Psoas muscle (tissue), 8 donors: ENCODE results near the gene AFF3. TPM values are rescaled to one million over a fixed set of nuclear protein-coding genes. Genes with fewer than 3 reads are reported as not detected.

ENCODE experiments used
- ATAC-seq, 4 donors: fragments of 200-7000 bp; cut with Tn5 transposase; one replicate each; pipeline ENCODE4 v1.9.1; 2020; ENCODE audit warnings: moderate library complexity in 3 of 4, mild to moderate bottlenecking in 2 of 4
- DNase-seq, 2 donors: peaks; one replicate each; pipeline ENCODE4 v3.0.0-alpha.2; 2020
- H3K27ac ChIP-seq: fragments of 200-600 bp; one replicate; pipeline ENCODE4 v1.8.0; 2022
- H3K27me3 ChIP-seq, 3 donors: fragments of 200-600 bp in 1 of 3; one replicate each; pipeline versions ENCODE4 v1.6.1 to v1.8.0; 2013 to 2022; ENCODE audit warnings: low read length in 2 of 3, mild to moderate bottlenecking in 2 of 3, moderate library complexity in 1 of 3; ENCODE audit not compliant: insufficient read depth in 3 of 3
- H3K36me3 ChIP-seq, 2 donors: fragments of 200-600 bp in 1 of 2; one replicate each; pipeline versions ENCODE4 v1.6.1 to v1.8.0; 2013 to 2022; ENCODE audit warnings: low read depth in 1 of 2, mild to moderate bottlenecking in 1 of 2, moderate library complexity in 1 of 2; ENCODE audit not compliant: insufficient read depth in 1 of 2
- H3K4me1 ChIP-seq: fragments of 200-600 bp; one replicate; pipeline ENCODE4 v1.8.0; 2022
- H3K4me3 ChIP-seq: fragments of 200-600 bp; one replicate; pipeline ENCODE4 v1.8.0; 2022; ENCODE audit warnings: mild to moderate bottlenecking
- H3K9me3 ChIP-seq: fragments of 200-600 bp; one replicate; pipeline ENCODE4 v1.8.0; 2022
- CTCF ChIP-seq: fragments of 200-600 bp; IDR thresholded peaks from one replicate; pipeline ENCODE4 v1.8.0; 2022; ENCODE audit warnings: antibody characterized with exemption
- WGBS, 3 donors: extraction: QIAGEN DNeasy Blood & Tissue Kit; methylation state at CpG; one replicate each; pipeline versions ENCODE4 v1.1.6 to v1.1.7; 2013; 5-methylcytosine and 5-hydroxymethylcytosine counted together
- intact Hi-C, 2 donors: fragments of 100-400 bp; cut with DNase I; formaldehyde crosslinking; loops; one replicate each; pipeline versions ENCODE4 v1.11.0 to v1.14.2; 2022
- polyA plus RNA-seq, 3 donors: library from polyadenylated mRNA; stranded (reverse); fragments of 200-250 nt; gene quantifications; one replicate each; pipeline ENCODE4 v1.2.3, GENCODE V29; 2013
- total RNA-seq, 4 donors: library from RNA; stranded (reverse); fragmentation: NEBNext Ultra II Directional in 2 of 4; extraction: Animal tissue kit (Norgen Biotek cat#: 25700) in 2 of 4; gene quantifications; one replicate each; pipeline versions ENCODE4 v1.2.1 to v1.2.4, GENCODE V29; 2021 to 2023
- donor health status: healthy with polysubstance abuse.
- donor health status: DM: no; HTN: no; CAD: no; lungs with moderate emphysema.
- donor health status: Bipolar disorder and iron deficiency.
- donor health status: healthy.
- donor health status: DM: yes; HTN: yes; CAD: no.
- donor health status: DM: no; HTN: no; CAD: no.
- donor health status: DM: no; HTN: no; CAD: no.
- donor health status: DM: yes; HTN: yes; CAD: no.

The AFF3 gene
- total and polyA plus RNA-seq, 7 donors, result 0.08 to 2.9 (median 0.44) TPM

GRCh38 chr2:100045000-100045399 lies 97.4 kb downstream of the AFF3 start:
- no peak for TF ChIP-seq CTCF
- Histone ChIP-seq H3K4me1 (no peaks in the 10 kb centered on the region), H3K27ac (no peak overlapping the region), H3K4me3 (no peak overlapping the region), H3K27me3 (peaks cover 0 to 2% (median 0%) of the 10 kb centered on the region in 3 donors), H3K36me3 (no peaks in the 10 kb centered on the region), H3K9me3 (no peaks in the 10 kb centered on the region)
- WGBS, 3 donors, result 74 to 83% (median 81%) methylated on average over 9 of the region's 9 CpGs
- intact Hi-C loops, result no loop called here
- DNase-seq, result no peak
- no peak for ATAC-seq

GRCh38 chr2:100043891-100044255 lies 98.5 kb downstream of the AFF3 start:
- intact Hi-C loops, result no loop called here
- TF ChIP-seq CTCF, result no peak
- Histone ChIP-seq H3K27ac (no peak overlapping the region), H3K9me3 (no peaks in the 10 kb centered on the region), H3K27me3 (peaks cover 0 to 2% (median 0%) of the 10 kb centered on the region in 3 donors), H3K4me3 (no peak overlapping the region), H3K36me3 (no peaks in the 10 kb centered on the region), H3K4me1 (no peaks in the 10 kb centered on the region)
- ATAC-seq, result no peak
- WGBS, 3 donors, result 54 to 59% (median 55%) methylated on average over 8 of the region's 8 CpGs
- no peak for DNase-seq

GRCh38 chr2:100043081-100043890 lies 99.1 kb downstream of the AFF3 start:
- TF ChIP-seq CTCF, result no peak
- H3K27me3 ChIP-seq, result peaks cover 0 to 2% (median 0%) of the 10 kb centered on the region in 3 donors
- DNase-seq (no peak), ATAC-seq (no peak)
- H3K9me3 ChIP-seq, result no peaks in the 10 kb centered on the region
- intact Hi-C loops, result no loop called here
- no peaks in the 10 kb centered on the region for H3K4me1 ChIP-seq
- no peak overlapping the region for H3K27ac ChIP-seq
- H3K36me3 ChIP-seq, result no peaks in the 10 kb centered on the region
- H3K4me3 ChIP-seq, result no peak overlapping the region
- WGBS, 3 donors, result 51 to 62% (median 61%) methylated on average over 7 of the region's 7 CpGs

GRCh38 chr2:100042562-100042961 lies 99.8 kb downstream of the AFF3 start:
- no peaks in the 10 kb centered on the region for H3K36me3 ChIP-seq
- no peak for TF ChIP-seq CTCF
- no peak for ATAC-seq
- H3K4me3 ChIP-seq, result no peak overlapping the region
- H3K9me3 ChIP-seq, result no peaks in the 10 kb centered on the region
- intact Hi-C loops, result no loop called here
- H3K27ac ChIP-seq, result no peak overlapping the region
- DNase-seq, result no peak
- no peaks in the 10 kb centered on the region for H3K4me1 ChIP-seq
- WGBS, 3 donors, result 86 to 92% (median 87%) methylated on average over 3 of the region's 3 CpGs
- H3K27me3 ChIP-seq, result peaks cover 0 to 2% (median 0%) of the 10 kb centered on the region in 3 donors

- Histone ChIP-seq H3K27ac (no peak overlapping the region), H3K4me1 (no peaks in the 10 kb centered on the region), H3K27me3 (peaks cover 0 to 2% (median 0%) of the 10 kb centered on the region in 3 donors), H3K9me3 (no peaks in the 10 kb centered on the region), H3K4me3 (no peak overlapping the region), H3K36me3 (no peaks in the 10 kb centered on the region)
- 70 to 77% (median 72%) methylated on average over 12 of the region's 12 CpGs for WGBS, 3 donors
- DNase-seq, result no peak
- no peak for TF ChIP-seq CTCF
- no peak for ATAC-seq
- intact Hi-C loops, result no loop called here
Measured at GRCh38 chr2:100041946-100042345, 100.4 kb downstream of the AFF3 start.
